IMR-90 (cell line): ENCODE measurements around the gene NHSL2. TPM values are rescaled to one million over a fixed set of nuclear protein-coding genes. Genes with fewer than 3 reads are reported as not detected.

Source experiments
- ATAC-seq: fragments of 200-7000 bp; cut with Tn5 transposase; 2 replicates; pipeline ENCODE4 v1.9.1; 2020; ENCODE audit warnings: low read depth, mild to moderate bottlenecking, moderate library complexity
- BruUV-seq: library from RNA; stranded (reverse); fragments of 400-500 nt; replicated peaks from 2 replicates; lab custom pipeline; 2021; lab: Mats Ljungman, UMichigan
- CTCF ChIA-PET: fragments of 300-600 bp; formaldehyde crosslinking; extraction: SDS; loops from one replicate; lab custom pipeline; 2021; ENCODE audit warnings: antibody characterized with exemption; lab: Yijun Ruan, JAX
- POLR2A ChIA-PET: fragments of 300-600 bp; sonication (Branson Sonifier 250); formaldehyde crosslinking; loops from one replicate; lab custom pipeline; 2022; ENCODE audit warnings: antibody characterized with exemption; ENCODE audit not compliant: unreplicated experiment; lab: Charles Lee
- DNase-seq: peaks from one replicate; pipeline ENCODE4 v3.0.0; 2013
- H2AFZ ChIP-seq: replicated peaks from 2 replicates; pipeline ENCODE3; 2013; ENCODE audit warnings: low read length, mild to moderate bottlenecking; ENCODE audit not compliant: poor library complexity
- H2AK5ac ChIP-seq: 2 replicates; pipeline ENCODE4 v1.6.1; 2013; ENCODE audit warnings: low read depth, low read length, inconsistent platforms
- H2AK9ac ChIP-seq: replicated peaks from 2 replicates; pipeline ENCODE3; 2013; ENCODE audit warnings: mild to moderate bottlenecking, low read depth, low read length, moderate library complexity; ENCODE audit not compliant: poor library complexity
- H2BK120ac ChIP-seq: 2 replicates; pipeline ENCODE4 v1.6.1; 2013; ENCODE audit warnings: low read depth, low read length, inconsistent platforms
- H2BK15ac ChIP-seq: 3 replicates; pipeline ENCODE4 v1.6.1; 2013; ENCODE audit warnings: low read depth, low read length, inconsistent platforms
- H2BK20ac ChIP-seq: 2 replicates; pipeline ENCODE4 v1.6.1; 2013; ENCODE audit warnings: low read depth, mild to moderate bottlenecking, inconsistent platforms, low read length, moderate library complexity
- H2BK5ac ChIP-seq: 2 replicates; pipeline ENCODE4 v1.6.1; 2013; ENCODE audit warnings: mild to moderate bottlenecking, low read depth, low read length, inconsistent platforms; ENCODE audit not compliant: poor library complexity, severe bottlenecking
- H3K14ac ChIP-seq: replicated peaks from 2 replicates; pipeline ENCODE4 v1.6.1; 2013; ENCODE audit warnings: low read depth, low read length, inconsistent platforms
- H3K18ac ChIP-seq: 2 replicates; pipeline ENCODE4 v1.6.1; 2013; ENCODE audit warnings: low read depth, low read length, control low read depth
- H3K23ac ChIP-seq: 2 replicates; pipeline ENCODE4 v1.6.1; 2013; ENCODE audit warnings: low read depth, low read length, inconsistent platforms
- H3K27ac ChIP-seq: 2 replicates; pipeline ENCODE4 v1.5.1; 2013; ENCODE audit warnings: mild to moderate bottlenecking, control low read depth, low read length; ENCODE audit not compliant: insufficient read depth
- H3K27me3 ChIP-seq: 2 replicates; pipeline ENCODE4 v1.6.1; 2013; ENCODE audit warnings: low read length; ENCODE audit not compliant: control insufficient read depth, insufficient read depth
- H3K36me3 ChIP-seq: 2 replicates; pipeline ENCODE4 v1.6.1; 2013; ENCODE audit warnings: low read length, mixed read lengths; ENCODE audit not compliant: control insufficient read depth, insufficient read depth
- H3K4ac ChIP-seq: 2 replicates; pipeline ENCODE4 v1.6.1; 2013; ENCODE audit warnings: low read depth, low read length, inconsistent platforms
- H3K4me1 ChIP-seq: 2 replicates; pipeline ENCODE4 v1.6.1; 2013; ENCODE audit warnings: low read length, mixed read lengths; ENCODE audit not compliant: control insufficient read depth, insufficient read depth
- H3K4me2 ChIP-seq: 2 replicates; pipeline ENCODE4 v1.6.1; 2013; ENCODE audit warnings: low read depth, mild to moderate bottlenecking, control low read depth, low read length, moderate library complexity
- H3K4me3 ChIP-seq: 2 replicates; pipeline ENCODE4 v1.5.1; 2013; ENCODE audit warnings: low read depth, mild to moderate bottlenecking, control low read depth, low read length, moderate library complexity; ENCODE audit not compliant: insufficient read depth
- H3K56ac ChIP-seq: 2 replicates; pipeline ENCODE4 v1.6.1; 2013; ENCODE audit warnings: low read length, inconsistent platforms; ENCODE audit not compliant: insufficient read depth; ENCODE audit errors: extremely low read depth
- H3K79me1 ChIP-seq, 2 experiments: 2 replicates each; pipeline ENCODE4 v1.6.1; 2013; ENCODE audit warnings: low read length in 2 of 2, inconsistent platforms in 1 of 2, low read depth in 1 of 2
- H3K9ac ChIP-seq: 2 replicates; pipeline ENCODE4 v1.6.1; 2013; ENCODE audit warnings: low read depth, low read length, control low read depth
- H3K9me1 ChIP-seq: 2 replicates; pipeline ENCODE4 v1.6.1; 2013; ENCODE audit warnings: low read length, inconsistent platforms; ENCODE audit not compliant: insufficient read depth
- H3K9me3 ChIP-seq: 2 replicates; pipeline ENCODE4 v1.6.1; 2013; ENCODE audit warnings: low read length; ENCODE audit not compliant: control insufficient read depth, insufficient read depth
- H4K20me1 ChIP-seq: 2 replicates; pipeline ENCODE4 v1.6.1; 2013; ENCODE audit warnings: low read length, inconsistent platforms; ENCODE audit not compliant: insufficient read depth
- H4K5ac ChIP-seq: 2 replicates; pipeline ENCODE4 v1.6.1; 2013; ENCODE audit warnings: mild to moderate bottlenecking, low read depth, low read length, control low read depth
- H4K8ac ChIP-seq, 2 experiments: 2 replicates each; pipeline ENCODE4 v1.6.1; 2013; ENCODE audit warnings: low read depth in 2 of 2, low read length in 2 of 2, control low read depth in 1 of 2, inconsistent platforms in 1 of 2
- H4K91ac ChIP-seq: 2 replicates; pipeline ENCODE4 v1.6.1; 2013; ENCODE audit warnings: low read depth, low read length, inconsistent platforms; ENCODE audit not compliant: insufficient read depth
- BHLHE40 ChIP-seq: fragments of 150-350 bp; IDR thresholded peaks from 2 replicates; pipeline ENCODE4 v1.6.1; 2016; ENCODE audit warnings: mild to moderate bottlenecking, low read depth, low read length
- CHD1 ChIP-seq: IDR thresholded peaks from 2 replicates; pipeline ENCODE4 v1.6.1; 2012; ENCODE audit warnings: low read depth, low read length, improper control_type of control experiment
- CTCF ChIP-seq: conservative IDR thresholded peaks from 2 replicates; pipeline ENCODE4 v1.5.1; 2012; ENCODE audit warnings: mild to moderate bottlenecking, low read depth, low read length, improper control_type of control experiment
- ELK1 ChIP-seq: fragments of 150-350 bp; IDR thresholded peaks from 2 replicates; pipeline ENCODE4 v1.6.1; 2016; ENCODE audit warnings: low read depth, mild to moderate bottlenecking, low read length, moderate library complexity, borderline replicate concordance
- MXI1 ChIP-seq: IDR thresholded peaks from 2 replicates; pipeline ENCODE4 v1.6.1; 2012; ENCODE audit warnings: low read depth, mild to moderate bottlenecking, low read length, moderate library complexity, borderline replicate concordance
- NFE2L2 ChIP-seq: fragments of 150-350 bp; IDR thresholded peaks from 2 replicates; pipeline ENCODE4 v1.6.1; 2016; ENCODE audit warnings: low read depth, mild to moderate bottlenecking, low read length
- RAD21 ChIP-seq: IDR thresholded peaks from 2 replicates; pipeline ENCODE4 v1.6.1; 2012; ENCODE audit warnings: low read length, improper control_type of control experiment
- RCOR1 ChIP-seq: IDR thresholded peaks from 2 replicates; pipeline ENCODE4 v1.6.1; 2012; ENCODE audit warnings: mild to moderate bottlenecking, low read length, improper control_type of control experiment; ENCODE audit not compliant: insufficient replicate concordance
- RFX5 ChIP-seq: IDR thresholded peaks from 2 replicates; pipeline ENCODE4 v1.8.0; 2012; ENCODE audit warnings: low read depth, mild to moderate bottlenecking, low read length, moderate library complexity
- SMC3 ChIP-seq: fragments of 150-350 bp; IDR thresholded peaks from 2 replicates; pipeline ENCODE4 v1.6.1; 2016; ENCODE audit warnings: low read depth, mild to moderate bottlenecking, antibody characterized with exemption, low read length, moderate library complexity
- USF2 ChIP-seq: fragments of 150-350 bp; IDR thresholded peaks from 2 replicates; pipeline ENCODE4 v1.6.1; 2017; ENCODE audit warnings: mild to moderate bottlenecking, antibody characterized with exemption, low read length, low read depth
- WGBS, 2 experiments: methylation state at CpG; one replicate each; pipeline versions ENCODE4 v1.1.5 to v1.1.7; 2013; ENCODE audit warnings: missing lambda C conversion rate in 2 of 2; ENCODE audit not compliant: insufficient read length in 1 of 2; ENCODE audit errors: extremely low coverage in 2 of 2; 5-methylcytosine and 5-hydroxymethylcytosine counted together
- dilution Hi-C: fragments of 300-500 bp; cut with HindIII; formaldehyde crosslinking; loops from one replicate; pipeline ENCODE4 v1.14.3; 2018; ENCODE audit warnings: low sequenced_read_pairs; ENCODE audit not compliant: unreplicated experiment
- in situ Hi-C: fragments of 300-500 bp; cut with MboI; formaldehyde crosslinking; loops from 3 replicates; pipeline ENCODE4 v1.14.3; 2019; ENCODE audit warnings: low sequenced_read_pairs, inconsistent platforms, mixed read lengths
- intact Hi-C: fragments of 100-400 bp; cut with micrococcal nuclease; formaldehyde crosslinking; loops from 2 replicates; pipeline ENCODE4 v1.10.0; 2022
- polyA plus RNA-seq, 3 experiments: library from polyadenylated mRNA; depleted of rRNA; stranded (reverse); fragments of >200 nt; gene quantifications; 2 replicates each; pipeline ENCODE4 v1.2.3, GENCODE V29; 2012; ENCODE audit warnings: low replicate concordance in 1 of 3
- total RNA-seq: library from RNA; depleted of rRNA; stranded (reverse); fragments of >200 nt; gene quantifications from 2 replicates; pipeline ENCODE4 v1.2.3, GENCODE V29; 2012

Gene NHSL2
- total and polyA plus RNA-seq, 2 of the 4 experiments (the other 2 are of a cell fraction), result 0.72 to 0.75 TPM

- WGBS, 2 experiments, result 44% methylated on average over 2 of the region's 19 CpGs; no CpG with 5 or more reads in 1 of the 2 experiments
- DNase-seq (no peak), ATAC-seq (no peak)
- Histone ChIP-seq H3K23ac (no peak overlapping the region), H2BK5ac (no peak overlapping the region), H4K91ac (no peak overlapping the region), H3K4ac (no peak overlapping the region), H2AK5ac (no peak overlapping the region), H3K4me1 (no peaks in the 10 kb centered on the region), H3K4me2 (no peak overlapping the region), H2AK9ac (no peak overlapping the region), H2AFZ (no peak overlapping the region), H2BK20ac (no peak overlapping the region), H2BK15ac (no peak overlapping the region), H3K18ac (no peak overlapping the region), H3K9ac (no peak overlapping the region), H3K9me1 (no peaks in the 10 kb centered on the region; the same call in 1 of the 2 replicates), H3K9me3 (0 out of 2 replicates have a peak, but pooled peaks cover 1% of the 10 kb centered on the region), H3K36me3 (no peaks in the 10 kb centered on the region), H3K14ac (no peak overlapping the region), H4K8ac (no peak overlapping the region), H3K27ac (no peak overlapping the region), H4K20me1 (no peaks in the 10 kb centered on the region), H2BK120ac (no peak overlapping the region), H3K79me1 (no peaks in the 10 kb centered on the region), H4K5ac (no peak overlapping the region), H3K56ac (no peak overlapping the region), H3K27me3 (peaks cover 63% of the 10 kb centered on the region), H3K4me3 (no peak overlapping the region)
- in situ Hi-C loops, result no loop called here
- dilution Hi-C loops, result no loop called here
- CTCF ChIA-PET, result no interaction called here
- no TSS peak for BruUV-seq
- intact Hi-C loops, result no loop called here
- POLR2A ChIA-PET, result no interaction called here
- TF ChIP-seq RAD21, result no peak
- TF ChIP-seq MXI1, result no peak
- TF ChIP-seq USF2, result no peak
- no peak for TF ChIP-seq NFE2L2
- no peak for TF ChIP-seq CTCF
- no peak for TF ChIP-seq BHLHE40
- TF ChIP-seq SMC3, result no peak
- TF ChIP-seq RFX5, result no peak
- TF ChIP-seq ELK1, result no peak
- no peak for TF ChIP-seq CHD1
- no peak for TF ChIP-seq RCOR1
Observed at GRCh38 chrX:72054779-72055489, 144.3 kb downstream of the NHSL2 start.
